Skeletal muscle tissue (tissue), 4 donors: ENCODE results near the gene PPDPF. TPM values are rescaled to one million over a fixed set of nuclear protein-coding genes. Genes with fewer than 3 reads are reported as not detected.

ENCODE experiments used
- H3K27ac ChIP-seq: one replicate; pipeline ENCODE4 v1.7.0; 2013; ENCODE audit warnings: mild to moderate bottlenecking, low read depth, low read length, inconsistent platforms
- H3K27me3 ChIP-seq, 3 donors: one replicate each; pipeline ENCODE4 v1.7.0; 2013; ENCODE audit warnings: low read length in 3 of 3; ENCODE audit not compliant: control insufficient read depth in 3 of 3, insufficient read depth in 3 of 3
- H3K36me3 ChIP-seq, 3 donors: one replicate each; pipeline ENCODE4 v1.7.0; 2013; ENCODE audit warnings: low read length in 3 of 3; ENCODE audit not compliant: control insufficient read depth in 3 of 3, insufficient read depth in 3 of 3
- H3K4me1 ChIP-seq, 3 donors: one replicate each; pipeline ENCODE4 v1.7.0; 2013; ENCODE audit warnings: low read length in 3 of 3, mild to moderate bottlenecking in 3 of 3; ENCODE audit not compliant: control insufficient read depth in 3 of 3, insufficient read depth in 3 of 3
- H3K4me3 ChIP-seq, 3 donors: one replicate each; pipeline ENCODE4 v1.7.0; 2013; ENCODE audit warnings: low read length in 3 of 3
- H3K9ac ChIP-seq, 3 donors: one replicate each; pipeline ENCODE4 v1.7.0; 2013; ENCODE audit warnings: low read length in 3 of 3, mild to moderate bottlenecking in 3 of 3, moderate library complexity in 2 of 3, low read depth in 1 of 3
- H3K9me3 ChIP-seq, 3 donors: one replicate each; pipeline ENCODE4 v1.7.0; 2013; ENCODE audit warnings: low read length in 3 of 3; ENCODE audit not compliant: control insufficient read depth in 3 of 3
- total RNA-seq: library from RNA; depleted of rRNA; stranded (reverse); fragments of >200 nt; gene quantifications from one replicate; pipeline ENCODE4 v1.2.3, GENCODE V29; 2014
- donor health status: Osteomylitis.

The PPDPF gene
- total RNA-seq, 1 donor from 2014 or later, result 24.0 TPM

DNA sequence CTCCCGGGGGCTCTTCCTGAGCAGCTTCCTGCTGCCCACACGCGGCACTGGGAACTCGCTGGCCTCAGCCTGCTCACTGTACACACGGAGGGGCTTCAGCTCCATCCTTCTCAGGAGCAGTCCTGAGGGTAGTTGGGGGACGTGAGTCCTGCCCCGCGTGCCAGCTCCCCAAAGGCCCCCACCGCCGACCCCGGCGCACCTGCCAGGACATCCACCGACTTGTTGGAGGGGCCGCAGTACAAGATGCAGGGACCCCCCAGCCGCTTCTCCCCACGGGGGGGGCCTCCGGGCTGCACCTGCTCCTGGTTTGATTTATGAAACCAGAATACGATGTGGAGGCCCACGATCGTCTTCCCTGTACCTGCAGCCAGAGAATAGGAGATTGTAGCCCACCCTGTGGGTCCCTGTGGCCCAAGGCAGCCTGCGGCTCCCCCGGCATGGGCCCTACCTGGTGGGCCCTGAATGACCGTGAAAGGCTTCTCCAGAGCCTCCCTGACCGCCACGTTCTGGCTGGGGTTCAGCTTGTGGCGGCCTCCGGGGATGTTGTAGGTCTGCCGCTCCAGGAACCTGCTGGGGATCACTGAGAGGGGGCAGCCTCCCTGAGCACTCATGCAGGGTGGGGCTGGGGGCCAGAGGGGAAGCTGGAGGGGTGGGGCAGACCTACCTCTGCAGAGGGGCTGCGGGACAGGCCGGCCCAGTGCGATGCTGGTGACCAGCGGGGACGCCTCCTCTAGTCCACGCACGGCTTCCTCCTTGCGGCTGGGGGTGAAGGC lies 41.2 kb downstream of the PPDPF start:
- no peak overlapping the region for H3K27ac ChIP-seq
- H3K9me3 ChIP-seq, result no peaks in the 10 kb centered on the region
- H3K4me3 ChIP-seq, result no peak overlapping the region
- peaks cover 0 to 10% (median 5%) of the 10 kb centered on the region in 3 donors for H3K36me3 ChIP-seq
- no peaks in the 10 kb centered on the region for H3K4me1 ChIP-seq
- no peak overlapping the region for H3K9ac ChIP-seq
- no peaks in the 10 kb centered on the region for H3K27me3 ChIP-seq

DNA sequence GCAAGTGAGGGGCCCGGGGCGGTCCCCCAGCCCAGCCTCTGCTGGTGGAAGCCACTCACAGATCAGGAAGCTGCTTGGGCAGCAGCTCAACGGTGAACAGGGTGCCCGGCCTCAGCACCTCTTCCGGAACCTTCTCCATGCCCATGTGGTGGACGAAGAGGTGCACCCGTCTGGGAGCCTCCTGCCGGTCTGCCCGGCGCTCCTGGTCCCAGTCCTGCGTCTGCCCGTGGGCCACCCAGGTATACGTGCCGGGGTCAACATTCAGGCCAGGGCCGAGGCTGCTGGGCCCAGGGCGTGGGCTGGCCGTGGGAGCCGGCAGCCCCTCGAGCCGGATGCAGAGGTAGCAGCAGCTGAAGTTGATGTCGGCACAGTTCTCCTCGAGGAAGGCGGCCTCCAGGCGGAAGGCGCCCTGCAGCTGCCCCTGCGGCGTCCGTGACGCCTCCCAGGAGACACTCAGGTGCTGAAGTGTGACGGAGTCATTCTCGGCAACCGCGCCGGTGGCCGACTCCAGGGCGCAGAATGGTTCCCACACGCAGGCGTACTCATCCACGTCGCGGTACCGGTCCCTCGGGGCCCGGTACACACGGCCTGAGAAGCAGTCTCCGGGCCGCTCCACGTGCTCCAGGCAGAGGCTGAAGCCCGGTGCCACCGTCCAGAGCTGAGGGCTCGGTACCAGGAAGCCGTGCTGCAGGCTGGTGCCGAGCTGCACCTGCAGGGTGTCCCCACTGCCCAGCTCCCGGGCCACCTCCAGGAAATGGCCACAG lies 42.1 kb downstream of the PPDPF start:
- Histone ChIP-seq H3K27ac (no peak overlapping the region), H3K4me3 (no peak overlapping the region), H3K4me1 (no peaks in the 10 kb centered on the region), H3K9ac (no peak overlapping the region), H3K9me3 (no peaks in the 10 kb centered on the region), H3K36me3 (peaks cover 0 to 10% (median 5%) of the 10 kb centered on the region in 3 donors), H3K27me3 (no peaks in the 10 kb centered on the region)

DNA sequence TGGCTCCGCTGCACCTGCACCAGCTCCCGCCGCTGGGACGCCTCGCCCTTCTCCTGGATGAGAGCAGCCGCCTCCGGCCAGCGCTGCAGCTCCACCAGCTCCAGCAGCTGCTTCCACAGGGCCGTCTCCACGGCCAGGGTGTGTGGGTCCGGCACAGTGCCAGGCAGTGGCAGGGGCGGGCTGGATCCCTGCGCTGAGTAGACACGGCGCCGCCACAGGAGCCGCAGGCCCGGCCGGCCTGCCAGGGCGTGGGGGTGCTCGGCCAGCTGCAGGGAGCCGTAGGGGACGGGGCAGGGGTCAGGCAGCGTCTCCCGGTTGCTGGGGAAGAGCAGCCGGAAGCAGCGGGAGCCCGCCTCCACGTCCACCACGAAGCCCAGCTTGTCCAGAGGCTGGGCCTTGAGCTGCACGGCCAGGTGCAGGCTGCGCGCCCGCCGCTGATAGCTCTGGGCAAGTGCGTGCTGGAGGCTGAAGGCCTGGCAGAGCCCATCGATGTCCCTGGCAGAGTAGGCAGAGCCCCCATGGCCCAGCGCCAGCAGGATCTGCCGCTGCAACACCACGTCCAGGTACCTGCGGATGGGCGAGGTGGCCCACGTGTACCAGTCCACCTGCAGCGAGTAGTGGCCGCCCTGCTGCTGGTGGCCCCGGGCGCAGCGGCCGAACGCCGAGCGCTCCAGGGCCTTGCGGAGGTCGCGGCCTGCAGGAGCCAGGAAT lies 42.8 kb downstream of the PPDPF start:
- Histone ChIP-seq H3K9ac (no peak overlapping the region), H3K36me3 (peaks cover 0 to 10% (median 5%) of the 10 kb centered on the region in 3 donors), H3K27me3 (peaks cover 0 to 2% (median under 1%) of the 10 kb centered on the region in 3 donors), H3K9me3 (no peaks in the 10 kb centered on the region), H3K4me1 (peaks cover 0 to 2% (median 0%) of the 10 kb centered on the region in 3 donors), H3K4me3 (no peak overlapping the region), H3K27ac (no peak overlapping the region)

DNA sequence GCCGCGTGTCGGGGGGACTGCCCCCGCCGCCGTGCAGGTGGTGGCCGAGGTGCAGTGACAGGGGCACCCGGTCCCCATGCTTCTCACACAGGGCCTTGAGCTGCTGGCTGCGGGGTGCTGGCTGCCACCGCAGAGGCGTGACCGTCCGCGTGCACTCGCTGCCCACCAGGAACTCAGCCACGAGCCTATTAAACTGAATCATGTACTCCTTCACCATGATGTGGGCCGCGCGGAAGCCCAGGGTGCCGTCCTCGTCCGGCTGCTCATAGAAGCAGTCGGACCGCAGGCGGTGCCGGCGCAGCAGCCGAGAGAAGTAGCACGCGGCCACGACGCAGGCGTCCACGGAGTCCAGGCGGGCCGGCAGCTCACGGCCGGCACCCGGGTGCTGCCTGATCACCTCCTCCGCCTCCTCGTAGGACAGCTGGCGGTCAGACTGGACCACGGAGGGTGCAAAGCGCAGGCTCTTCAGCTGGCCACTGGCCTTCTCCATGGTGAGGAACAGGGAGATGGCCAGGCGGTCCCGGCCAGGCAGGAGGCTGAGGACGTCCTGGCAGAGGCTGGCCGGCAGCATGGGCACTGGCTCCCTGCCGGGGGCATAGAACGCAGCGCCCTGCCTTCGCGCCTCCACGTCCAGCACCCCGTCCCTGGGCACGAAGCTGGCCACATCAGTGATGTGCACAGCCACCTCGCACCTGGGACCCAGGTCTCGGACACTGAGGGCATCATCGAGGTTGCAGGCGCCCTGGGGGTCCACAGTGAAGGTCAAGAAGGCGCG lies 43.7 kb downstream of the PPDPF start:
- Histone ChIP-seq H3K4me1 (peaks cover 0 to 10% (median 0%) of the 10 kb centered on the region in 3 donors), H3K36me3 (peaks cover 0 to 10% (median 5%) of the 10 kb centered on the region in 3 donors), H3K27me3 (peaks cover 3 to 4% (median 4%) of the 10 kb centered on the region in 3 donors)

DNA sequence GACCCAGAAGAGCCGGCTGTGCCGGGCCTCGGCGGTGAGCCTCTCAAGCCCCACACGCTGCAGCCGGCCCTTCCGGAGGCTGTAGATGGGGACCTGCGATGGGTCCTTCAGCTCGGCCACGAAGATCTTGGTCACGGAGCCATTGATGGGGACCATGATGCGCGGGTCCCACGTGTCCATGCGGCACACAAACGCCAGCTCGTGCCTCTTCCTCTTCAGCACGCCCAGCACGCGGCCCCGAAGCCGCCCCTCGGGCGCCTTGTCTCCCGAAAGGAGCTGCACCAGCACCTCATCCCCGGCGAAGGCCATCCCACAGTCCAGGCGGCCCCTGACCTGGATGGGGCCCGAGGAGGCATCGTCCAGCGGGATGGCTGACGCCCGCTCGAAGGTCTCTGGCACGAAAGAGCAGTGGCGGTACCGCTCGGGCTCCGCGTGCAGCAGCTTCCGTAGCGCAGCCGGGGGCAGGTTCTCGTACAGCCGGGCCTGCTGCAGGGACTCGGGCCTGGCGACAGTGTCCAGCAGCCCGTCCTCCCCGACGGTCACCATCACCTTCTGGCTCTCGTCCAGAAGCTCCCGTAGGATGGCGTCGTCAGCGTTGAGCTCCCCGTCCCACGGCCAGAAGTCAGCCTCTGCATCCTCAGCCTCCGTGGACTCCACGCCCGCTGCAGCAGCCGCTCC lies 44.6 kb downstream of the PPDPF start:
- H3K27ac ChIP-seq, result no peak overlapping the region
- H3K4me3 ChIP-seq, result no peak overlapping the region
- H3K9ac ChIP-seq, result no peak overlapping the region
- H3K27me3 ChIP-seq, result peaks cover 4 to 9% (median 4%) of the 10 kb centered on the region in 3 donors
- H3K36me3 ChIP-seq, result peaks cover 0 to 10% (median 5%) of the 10 kb centered on the region in 3 donors
- H3K9me3 ChIP-seq, result no peaks in the 10 kb centered on the region
- H3K4me1 ChIP-seq, result peaks cover 0 to 10% (median 0%) of the 10 kb centered on the region in 3 donors

More for the DNA sequence above, 43.7 kb downstream of the PPDPF start:
- no peaks in the 10 kb centered on the region for H3K9me3 ChIP-seq
- no peak overlapping the region for H3K27ac ChIP-seq
- H3K4me3 ChIP-seq, result no peak overlapping the region
- H3K9ac ChIP-seq, result no peak overlapping the region

DNA sequence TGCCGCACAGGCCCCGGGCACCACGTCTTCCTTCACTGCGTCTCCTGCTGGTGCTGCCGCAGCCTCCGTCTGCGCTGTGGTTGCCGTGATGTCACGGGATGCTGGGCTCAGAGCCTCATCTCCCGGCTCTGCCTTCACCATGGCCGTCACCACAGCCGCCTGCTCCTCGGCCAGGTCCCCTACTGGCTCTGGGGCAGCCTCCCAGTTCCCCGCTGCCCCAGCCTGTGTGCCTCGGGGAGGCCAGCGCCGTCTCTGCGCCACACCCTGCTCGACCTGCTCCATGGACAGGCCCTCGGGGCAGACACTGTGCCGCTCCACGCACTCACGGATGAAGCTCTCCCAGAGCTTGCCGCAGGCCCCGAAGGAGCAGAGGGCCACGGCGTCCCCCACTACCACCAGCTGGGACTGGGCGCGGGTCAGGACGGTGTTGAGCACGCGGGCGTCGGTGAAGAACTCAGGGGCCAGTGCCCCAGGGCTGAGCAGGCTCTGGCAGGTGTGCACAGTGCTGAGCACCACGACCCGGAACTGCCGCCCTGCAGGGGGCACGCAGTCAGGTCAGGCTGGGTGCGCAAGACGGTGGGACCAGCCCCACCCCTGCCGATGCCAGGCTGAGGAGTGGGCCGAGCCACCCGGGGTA lies 45.3 kb downstream of the PPDPF start:
- Histone ChIP-seq H3K9ac (no peak overlapping the region), H3K4me3 (no peak overlapping the region), H3K4me1 (peaks cover 0 to 10% (median 0%) of the 10 kb centered on the region in 3 donors), H3K9me3 (no peaks in the 10 kb centered on the region), H3K36me3 (peaks cover 0 to 10% (median 3%) of the 10 kb centered on the region in 3 donors), H3K27ac (no peak overlapping the region), H3K27me3 (peaks cover 4 to 11% (median 4%) of the 10 kb centered on the region in 3 donors)

DNA sequence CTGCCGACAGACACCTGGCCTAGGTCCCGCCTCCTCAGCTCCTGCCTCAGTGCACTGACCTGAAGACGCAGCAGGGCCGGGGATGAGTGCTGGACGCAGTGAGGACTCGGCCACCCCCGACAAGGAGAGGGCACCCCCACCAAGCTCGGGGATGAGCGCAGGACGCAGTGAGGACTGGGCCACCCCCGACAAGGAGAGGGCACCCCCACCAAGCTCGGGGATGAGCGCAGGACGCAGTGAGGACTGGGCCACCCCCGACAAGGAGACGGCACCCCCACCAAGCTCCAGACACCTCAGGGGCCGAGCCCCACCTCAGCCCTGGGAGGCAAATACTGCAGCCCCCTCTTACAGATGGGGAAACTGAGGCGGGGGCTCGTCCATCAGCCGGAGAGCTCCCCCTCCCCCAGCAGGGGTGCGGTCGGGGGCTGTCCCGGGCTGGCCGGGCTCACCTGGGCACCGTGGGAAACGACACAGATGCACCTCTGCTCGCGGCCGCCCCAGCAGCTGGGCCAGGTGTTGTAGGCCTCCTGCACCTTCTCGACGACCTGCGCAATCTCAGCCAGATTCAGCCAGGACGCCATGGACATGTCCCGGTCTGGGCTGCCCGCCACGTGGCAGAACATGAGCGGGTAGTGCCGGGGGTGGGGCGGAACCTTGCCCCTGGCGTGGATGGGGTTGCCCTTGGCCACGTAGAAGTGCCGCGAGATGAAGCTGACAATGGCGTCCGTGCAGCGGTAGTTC lies 46.0 kb downstream of the PPDPF start:
- peaks cover 0 to 4% (median 2%) of the 10 kb centered on the region in 3 donors for H3K36me3 ChIP-seq
- no peaks in the 10 kb centered on the region for H3K9me3 ChIP-seq
- no peak overlapping the region for H3K27ac ChIP-seq
- H3K9ac ChIP-seq, result no peak overlapping the region
- H3K27me3 ChIP-seq, result peaks cover 4 to 11% (median 4%) of the 10 kb centered on the region in 3 donors
- no peak overlapping the region for H3K4me3 ChIP-seq
- H3K4me1 ChIP-seq, result peaks cover 0 to 10% (median 0%) of the 10 kb centered on the region in 3 donors

DNA sequence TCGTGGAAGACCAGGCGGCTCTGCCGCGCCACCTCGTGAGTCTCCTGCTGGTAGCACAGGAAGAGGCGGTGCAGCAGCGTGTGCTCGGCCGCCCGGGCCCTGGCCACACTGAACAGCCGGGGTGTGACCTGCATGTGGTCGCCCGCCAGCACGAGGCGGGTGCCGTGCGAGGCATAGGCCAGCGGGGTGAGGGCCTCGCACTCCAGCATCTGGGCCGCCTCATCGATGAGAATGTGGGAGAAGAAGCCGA lies 46.5 kb downstream of the PPDPF start:
- H3K4me3 ChIP-seq, result no peak overlapping the region
- no peak overlapping the region for H3K9ac ChIP-seq
- peaks cover 0 to 10% (median 0%) of the 10 kb centered on the region in 3 donors for H3K4me1 ChIP-seq
- H3K27me3 ChIP-seq, result peaks cover 4 to 11% (median 7%) of the 10 kb centered on the region in 3 donors
- no peak overlapping the region for H3K27ac ChIP-seq
- no peaks in the 10 kb centered on the region for H3K9me3 ChIP-seq
- peaks cover 0 to 4% (median 0%) of the 10 kb centered on the region in 3 donors for H3K36me3 ChIP-seq
